HG03025 (cell line): Measurements from ENCODE around the gene MYO5A.
A peak's percentile ranks its signal among the peaks of the same experiment; 100 is the strongest.
"Not testable (repeated sequence)": the region's sequence is repeated elsewhere in the genome, so short reads cannot be mapped to it uniquely, and the experiment has no call there.

Experiments
- ATAC-seq: cut with Tn5 transposase; IDR thresholded peaks from one replicate; pipeline ENCODE4 v1.9.1; 2021; ENCODE audit warnings: mild to moderate bottlenecking, moderate library complexity; ENCODE audit not compliant: unreplicated experiment, low FRiP score

The MYO5A gene

GRCh38 chr15:52466716-52467115 lies 62.0 kb downstream of the MYO5A start:
- no peak for ATAC-seq

GRCh38 chr15:52466134-52466701 lies 62.5 kb downstream of the MYO5A start:
- ATAC-seq: peak; percentile 96

DNA sequence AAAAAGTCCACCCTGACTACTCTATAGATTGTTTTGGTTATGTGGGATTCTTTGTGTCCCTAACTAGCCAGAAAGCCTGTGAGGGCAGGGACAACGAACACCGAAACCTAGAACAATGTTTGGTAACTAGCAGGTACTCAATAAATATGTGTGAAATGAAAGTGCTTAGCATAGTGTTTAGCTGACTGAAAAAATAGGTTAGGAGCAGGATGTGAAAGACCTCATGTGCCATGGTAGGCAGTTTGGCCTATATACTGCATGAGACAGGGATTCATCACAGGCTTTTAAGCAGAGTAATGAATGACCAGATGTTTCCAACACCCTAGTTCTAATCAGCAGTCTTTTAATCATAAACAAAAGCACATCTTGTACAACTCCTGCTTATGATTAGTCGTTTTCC lies 64.2 kb downstream of the MYO5A start:
- peak; percentile 48 for ATAC-seq

GRCh38 chr15:52464040-52464439 lies 64.6 kb downstream of the MYO5A start:
- no peak for ATAC-seq

DNA sequence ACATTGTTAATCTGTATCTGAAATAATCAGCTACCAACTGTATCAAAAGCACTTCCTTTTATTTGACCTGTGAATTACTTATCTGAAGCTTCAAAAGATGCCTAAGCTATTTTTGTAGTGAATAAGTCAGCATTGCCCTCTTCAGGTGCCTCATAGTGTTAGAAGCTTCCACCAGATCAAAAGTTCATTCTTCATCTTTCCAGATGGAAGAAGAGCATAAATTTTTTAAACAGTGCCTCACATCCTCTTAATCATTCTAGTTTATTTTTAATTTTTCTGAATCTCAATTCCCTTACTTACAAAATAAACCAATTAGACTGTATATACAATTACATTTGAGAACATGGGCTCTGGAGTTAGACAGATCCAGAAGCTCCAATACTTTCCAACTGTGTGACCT lies 65.0 kb downstream of the MYO5A start:
- no peak for ATAC-seq

- no peak for ATAC-seq
Measured at GRCh38 chr15:52462806-52463360, 65.8 kb downstream of the MYO5A start.

DNA sequence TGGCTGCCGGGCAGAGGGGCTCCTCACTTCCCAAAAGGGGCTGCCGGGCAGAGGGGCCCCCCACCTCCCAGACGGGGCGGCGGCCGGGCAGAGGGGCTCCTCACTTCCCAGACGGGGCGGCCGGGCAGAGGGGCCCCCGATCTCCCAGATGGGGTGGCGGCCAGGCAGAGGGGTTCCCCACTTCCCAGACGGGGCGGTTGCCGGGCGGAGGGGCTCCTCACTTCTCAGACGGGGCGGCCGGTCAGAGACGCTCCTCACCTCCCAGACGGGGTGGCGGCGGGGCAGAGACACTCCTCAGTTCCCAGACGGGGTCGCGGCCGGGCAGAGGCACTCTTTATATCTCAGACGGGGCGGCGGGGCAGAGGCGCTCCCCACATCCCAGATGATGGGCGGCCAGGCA lies 69.0 kb downstream of the MYO5A start:
- not testable (repeated sequence) for ATAC-seq

- ATAC-seq: not testable (repeated sequence)
Measured at GRCh38 chr15:52459265-52459664, 69.4 kb downstream of the MYO5A start.

- no peak for ATAC-seq
Measured at GRCh38 chr15:52448011-52448890, 80.4 kb downstream of the MYO5A start.

DNA sequence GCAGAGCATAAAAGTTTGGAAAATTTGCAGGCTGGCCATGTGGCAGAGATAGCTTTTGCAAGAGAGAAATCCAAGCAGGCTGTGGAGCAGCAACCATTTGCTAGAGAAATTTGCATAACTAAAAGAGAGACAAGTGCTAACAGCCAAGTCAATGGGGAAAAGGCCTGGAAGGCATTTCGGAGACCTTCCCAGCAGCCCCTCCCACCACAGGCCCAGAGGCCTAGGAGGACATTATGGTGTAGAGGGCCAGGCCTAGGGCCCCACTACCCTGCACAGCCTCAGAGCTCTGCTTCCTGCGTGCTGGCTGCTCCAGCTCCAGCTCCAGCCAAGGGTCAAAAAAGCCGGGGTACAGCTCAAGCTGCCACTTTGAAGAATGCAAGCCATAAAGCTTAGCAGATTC lies 82.7 kb downstream of the MYO5A start:
- no peak for ATAC-seq

DNA sequence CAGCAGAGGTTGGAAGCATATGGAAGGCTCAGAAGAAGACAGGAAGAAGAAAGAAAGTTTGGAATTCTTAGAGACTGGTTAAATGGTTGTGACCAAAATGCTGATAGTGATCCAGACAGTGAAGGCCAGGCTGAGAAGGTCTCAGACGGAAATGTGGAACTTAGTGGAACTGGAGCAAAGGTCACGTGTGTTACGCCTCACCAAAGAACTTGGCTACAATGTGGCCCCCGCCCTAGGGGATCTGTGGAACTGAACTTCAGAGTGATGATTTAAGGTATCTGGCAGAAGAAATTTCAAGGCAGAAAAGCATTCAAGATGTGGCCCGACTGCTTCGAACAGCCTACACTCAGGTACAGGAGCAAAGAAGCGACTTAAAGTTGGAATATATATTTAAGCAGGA lies 83.1 kb downstream of the MYO5A start:
- no peak for ATAC-seq

DNA sequence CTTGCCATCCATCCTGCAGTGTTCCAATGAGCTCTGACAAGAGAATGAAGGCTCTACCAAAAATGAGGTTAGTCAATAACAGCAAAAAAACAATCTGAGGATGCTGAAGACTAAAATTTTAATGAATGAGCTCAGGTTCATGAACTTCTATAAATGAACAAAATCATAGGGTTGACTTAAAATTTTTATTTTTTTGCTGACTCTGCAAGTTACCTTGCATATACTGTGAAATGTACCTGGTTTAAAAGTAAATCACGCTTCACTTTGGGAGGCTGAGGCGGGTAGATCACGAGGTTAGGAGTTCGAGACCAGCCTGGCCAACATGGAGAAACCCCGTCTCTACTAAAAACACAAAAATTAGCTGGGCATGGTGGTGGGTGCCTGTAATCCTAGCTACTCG lies 85.5 kb downstream of the MYO5A start:
- ATAC-seq: not testable (repeated sequence)

- ATAC-seq: no peak
Measured at GRCh38 chr15:52441841-52442240, 86.8 kb downstream of the MYO5A start.

GRCh38 chr15:52440946-52441345 lies 87.7 kb downstream of the MYO5A start:
- ATAC-seq: no peak

- no peak for ATAC-seq
Measured at GRCh38 chr15:52440414-52440813, 88.3 kb downstream of the MYO5A start.

DNA sequence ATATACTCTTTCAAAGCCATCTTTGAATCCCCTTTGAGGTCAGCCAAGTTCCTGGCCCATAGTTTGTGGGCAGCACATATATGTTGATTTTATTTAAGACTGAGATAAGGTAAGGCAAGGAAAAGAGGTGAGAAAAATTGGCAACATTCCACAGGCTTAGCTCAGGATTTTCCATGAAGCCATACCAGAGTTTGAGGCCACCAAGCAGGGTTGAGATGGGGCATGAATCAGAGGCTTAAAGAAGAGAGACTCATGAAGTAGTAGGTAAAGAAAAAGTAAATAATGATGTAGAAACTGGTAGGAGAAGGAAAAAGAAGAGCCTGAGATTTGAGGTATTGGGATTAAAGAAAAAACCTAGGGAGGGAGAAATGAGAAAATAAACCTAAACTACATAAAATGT lies 89.2 kb downstream of the MYO5A start:
- no peak for ATAC-seq

DNA sequence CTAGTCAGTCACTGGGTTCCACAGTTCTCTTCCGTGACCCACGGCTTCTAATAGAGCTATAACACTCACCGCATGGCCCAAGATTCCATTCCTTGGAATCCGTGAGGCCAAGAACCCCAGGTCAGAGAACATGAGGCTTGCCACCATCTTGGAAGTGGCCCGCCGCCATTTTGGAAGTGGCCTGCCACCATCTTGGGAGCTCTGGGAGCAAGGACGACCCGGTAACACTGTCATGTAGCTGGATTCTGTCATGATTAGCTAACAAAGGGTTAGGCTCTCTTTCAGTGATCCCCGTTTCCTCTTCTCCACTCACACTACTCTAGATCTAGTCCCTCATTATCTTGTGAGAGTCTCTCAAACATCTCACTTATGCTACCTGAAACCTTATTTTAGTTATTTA lies 89.6 kb downstream of the MYO5A start:
- not testable (repeated sequence) for ATAC-seq

- no peak for ATAC-seq
Measured at GRCh38 chr15:52438047-52438446, 90.6 kb downstream of the MYO5A start.

GRCh38 chr15:52437646-52438045 lies 91.0 kb downstream of the MYO5A start:
- ATAC-seq: no peak

DNA sequence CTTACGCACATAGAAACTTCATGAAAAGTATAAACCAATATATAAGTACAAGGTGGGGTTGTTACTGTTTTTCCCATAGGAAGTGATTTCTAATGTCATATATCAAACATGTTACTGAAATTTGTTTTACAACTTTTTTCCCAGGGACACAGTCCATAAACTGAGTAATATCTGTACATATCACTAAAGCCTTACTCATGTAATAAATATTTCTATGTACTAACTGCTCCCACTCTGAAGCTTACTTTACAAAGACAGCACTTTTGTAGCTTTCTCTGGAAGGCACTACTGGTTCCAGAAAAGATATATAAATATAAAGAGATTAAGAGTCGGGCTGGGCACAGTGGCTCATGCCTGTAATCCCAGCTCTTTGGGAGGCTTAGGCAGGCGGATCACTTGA lies 91.7 kb downstream of the MYO5A start:
- no peak for ATAC-seq

DNA sequence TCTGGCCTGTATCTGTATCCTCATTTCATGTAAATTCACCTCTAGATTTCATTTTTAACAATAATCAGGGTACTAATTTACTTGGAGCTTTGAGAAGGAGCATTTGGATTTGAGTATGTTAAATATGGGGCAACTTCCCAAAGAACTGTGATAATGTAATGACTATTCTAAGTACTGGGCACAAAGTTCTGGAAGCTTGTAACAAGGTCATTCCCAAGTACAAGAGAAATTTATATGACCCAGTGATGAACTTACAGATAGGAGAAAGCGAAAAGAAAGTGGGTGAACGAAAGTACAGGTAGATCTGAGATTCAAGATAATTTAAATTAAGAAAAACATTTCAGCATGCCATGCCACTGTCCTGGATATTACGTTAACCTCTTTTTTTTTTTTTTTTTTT lies 93.8 kb downstream of the MYO5A start:
- ATAC-seq: no peak

DNA sequence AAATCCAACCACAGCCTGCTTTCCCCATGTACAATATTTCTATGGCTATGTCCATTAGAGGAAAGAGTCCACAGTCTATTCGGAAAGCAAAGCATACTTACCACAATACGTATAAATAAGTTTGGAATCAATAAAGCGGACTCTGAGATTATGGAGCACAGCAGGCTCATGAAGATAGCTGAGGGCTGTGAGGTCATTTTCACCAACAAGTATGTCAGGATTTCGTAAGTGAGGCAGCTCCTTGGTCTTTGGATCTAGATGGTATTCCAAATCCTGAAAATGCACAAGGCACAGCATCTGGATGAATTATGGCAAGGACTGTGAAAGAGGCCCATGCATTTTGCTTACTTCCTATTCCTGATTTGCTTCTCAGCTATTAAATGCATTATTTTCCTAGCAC lies 100.4 kb downstream of the MYO5A start:
- no peak for ATAC-seq
